Gastroesophageal sphincter (tissue), 4 donors: ENCODE results near the gene DLGAP3. TPM values are rescaled to one million over a fixed set of nuclear protein-coding genes. Genes with fewer than 3 reads are reported as not detected.

Experiments
- ATAC-seq: fragments of 150-250 bp; one replicate; pipeline ENCODE4 v1.9.1; 2016; ENCODE audit warnings: mild to moderate bottlenecking, moderate library complexity
- H3K27ac ChIP-seq, 4 donors: fragments of 200-600 bp; sonication (generic) in 3 of 4; 1 replicate in 3 of 4; 2 replicates in 1 of 4; pipeline ENCODE4 v1.5.1; 2016 to 2019
- H3K27me3 ChIP-seq: fragments of 200-600 bp; sonication (generic); one replicate; pipeline ENCODE4 v1.5.1; 2019
- H3K36me3 ChIP-seq, 2 donors: fragments of 200-600 bp; sonication (generic); one replicate each; pipeline ENCODE4 v1.5.1; 2019; ENCODE audit warnings: control low read depth in 1 of 2
- H3K4me1 ChIP-seq, 3 donors: fragments of 200-600 bp; sonication (generic); 1 replicate in 2 of 3; 2 replicates in 1 of 3; pipeline ENCODE4 v1.5.1; 2016 to 2019; ENCODE audit warnings: control low read depth in 2 of 3
- H3K4me3 ChIP-seq, 2 donors: fragments of 200-600 bp; sonication (generic); one replicate each; pipeline ENCODE4 v1.5.1; 2019; ENCODE audit warnings: mild to moderate bottlenecking in 1 of 2, moderate library complexity in 1 of 2
- H3K9me3 ChIP-seq, 3 donors: fragments of 200-600 bp; sonication (generic); one replicate each; pipeline ENCODE4 v1.5.1; 2017 to 2019; ENCODE audit warnings: control low read depth in 2 of 3
- EP300 ChIP-seq: sonication (generic); formaldehyde crosslinking; IDR thresholded peaks from one replicate; pipeline ENCODE4 v1.6.1; 2017; ENCODE audit warnings: antibody characterized with exemption, mild to moderate bottlenecking
- POLR2A ChIP-seq, 2 donors: fragments of 450-650 bp; IDR thresholded peaks; one replicate each; pipeline ENCODE4 v1.6.1; 2017; ENCODE audit warnings: antibody characterized with exemption in 2 of 2, mild to moderate bottlenecking in 2 of 2, moderate library complexity in 1 of 2
- POLR2AphosphoS5 ChIP-seq: sonication (generic); formaldehyde crosslinking; IDR thresholded peaks from one replicate; pipeline ENCODE4 v1.6.1; 2017; ENCODE audit warnings: antibody characterized with exemption
- WGBS, 2 donors: methylation state at CpG; one replicate each; pipeline ENCODE4 v1.1.5; 2018; ENCODE audit warnings: low coverage in 1 of 2; 5-methylcytosine and 5-hydroxymethylcytosine counted together
- total RNA-seq, 4 donors: library from RNA; depleted of rRNA; stranded (reverse); fragments of >200 nt; gene quantifications; one replicate each; pipeline ENCODE4 v1.1.0, GENCODE V29; 2016
- TF ChIP-seq, protein P1 (sequence below), 4 experiments: fragments of 200-600 bp in 2 of 4; fragments of 450-650 bp in 2 of 4; sonication (generic) in 1 of 4; IDR thresholded peaks; one replicate each; pipeline ENCODE4 v1.5.1; 2017 to 2019; ENCODE audit warnings: antibody characterized with exemption in 4 of 4, mild to moderate bottlenecking in 2 of 4, moderate library complexity in 2 of 4

Gene DLGAP3
- total RNA-seq, 4 donors from 2014 or later = 0.12 to 0.13 TPM; not detected in 2

GRCh38 chr1:34928066-34928696, 1.3 kb downstream of the DLGAP3 start:
- Histone ChIP-seq H3K4me1 (peaks cover 0 to 23% (median 11%) of the 10 kb centered on the region in 3 donors), H3K36me3 (no peaks in the 10 kb centered on the region), H3K4me3 (no peak overlapping the region), H3K27ac (no peak overlapping the region), H3K27me3 (peaks cover 83% of the 10 kb centered on the region), H3K9me3 (no peaks in the 10 kb centered on the region)
- WGBS, 2 donors = 0 to 17% methylated on average over 1 to 3 of the region's 9 CpGs
- no peak for ATAC-seq
- TF ChIP-seq EP300 (no peak), POLR2AphosphoS5 (no peak), POLR2A (IDR thresholded peaks at IDR 0.05) (no peak)
- TF ChIP-seq, protein P1, sequence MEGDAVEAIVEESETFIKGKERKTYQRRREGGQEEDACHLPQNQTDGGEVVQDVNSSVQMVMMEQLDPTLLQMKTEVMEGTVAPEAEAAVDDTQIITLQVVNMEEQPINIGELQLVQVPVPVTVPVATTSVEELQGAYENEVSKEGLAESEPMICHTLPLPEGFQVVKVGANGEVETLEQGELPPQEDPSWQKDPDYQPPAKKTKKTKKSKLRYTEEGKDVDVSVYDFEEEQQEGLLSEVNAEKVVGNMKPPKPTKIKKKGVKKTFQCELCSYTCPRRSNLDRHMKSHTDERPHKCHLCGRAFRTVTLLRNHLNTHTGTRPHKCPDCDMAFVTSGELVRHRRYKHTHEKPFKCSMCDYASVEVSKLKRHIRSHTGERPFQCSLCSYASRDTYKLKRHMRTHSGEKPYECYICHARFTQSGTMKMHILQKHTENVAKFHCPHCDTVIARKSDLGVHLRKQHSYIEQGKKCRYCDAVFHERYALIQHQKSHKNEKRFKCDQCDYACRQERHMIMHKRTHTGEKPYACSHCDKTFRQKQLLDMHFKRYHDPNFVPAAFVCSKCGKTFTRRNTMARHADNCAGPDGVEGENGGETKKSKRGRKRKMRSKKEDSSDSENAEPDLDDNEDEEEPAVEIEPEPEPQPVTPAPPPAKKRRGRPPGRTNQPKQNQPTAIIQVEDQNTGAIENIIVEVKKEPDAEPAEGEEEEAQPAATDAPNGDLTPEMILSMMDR (IDR thresholded peaks at IDR 0.05) = no peak

DNA sequence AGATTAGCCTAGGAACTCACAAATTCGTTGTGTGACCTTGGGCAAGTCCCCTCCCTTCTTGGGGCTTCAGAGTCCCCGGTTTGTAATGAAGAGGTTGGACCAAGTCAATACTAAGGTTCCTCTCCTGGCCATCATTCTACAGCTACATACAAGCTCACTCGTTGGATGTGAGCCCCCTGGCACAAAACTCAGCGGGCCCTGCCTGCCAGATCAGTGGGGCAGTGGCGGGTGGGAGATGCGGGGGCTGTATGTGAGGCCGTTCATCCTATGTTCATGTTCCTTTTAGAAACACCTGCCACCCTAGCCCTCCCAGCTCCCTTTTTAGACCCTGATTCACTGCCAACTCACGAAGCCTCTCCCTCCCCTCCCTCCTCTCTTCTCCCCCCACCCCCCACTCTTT, 2.1 kb downstream of the DLGAP3 start:
- Histone ChIP-seq H3K4me1 (peaks cover 0 to 23% (median 11%) of the 10 kb centered on the region in 3 donors), H3K36me3 (no peaks in the 10 kb centered on the region), H3K4me3 (no peak overlapping the region), H3K27ac (no peak overlapping the region), H3K9me3 (no peaks in the 10 kb centered on the region), H3K27me3 (peaks cover 92% of the 10 kb centered on the region)
- WGBS, 2 donors = 40 to 63% methylated on average over 1 to 4 of the region's 8 CpGs
- no peak for ATAC-seq
- TF ChIP-seq POLR2A (IDR thresholded peaks at IDR 0.05) (no peak), EP300 (no peak), POLR2AphosphoS5 (no peak)
- TF ChIP-seq, protein P1 (IDR thresholded peaks at IDR 0.05) = no peak

DNA sequence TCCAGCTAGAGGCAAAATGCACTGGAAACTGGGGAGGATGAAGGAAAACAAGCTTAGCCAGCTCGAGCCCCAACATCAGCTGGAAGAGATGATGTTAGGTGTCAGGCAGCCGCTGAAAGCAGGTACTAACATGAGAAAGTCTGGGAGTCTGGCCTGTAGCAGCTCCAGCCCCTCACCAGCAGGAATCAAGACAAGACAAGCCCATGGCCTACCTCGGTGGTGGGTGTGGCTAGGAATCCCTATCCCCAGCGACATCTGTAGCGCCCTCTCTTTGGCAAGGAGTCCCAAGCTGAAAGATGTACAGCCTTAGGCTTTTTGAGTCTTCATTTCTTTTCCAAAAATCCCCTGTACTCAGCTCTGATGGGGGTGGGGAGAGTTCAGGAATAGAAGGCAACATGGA, 2.6 kb downstream of the DLGAP3 start:
- TF ChIP-seq, protein P1 (IDR thresholded peaks at IDR 0.05) = no peak
- TF ChIP-seq EP300 = no peak
- TF ChIP-seq POLR2A (IDR thresholded peaks at IDR 0.05) = no peak
- TF ChIP-seq POLR2AphosphoS5 = no peak
- 31% methylated on average over 3 of the region's 5 CpGs; no CpG with 5 or more reads in 1 of the 2 donors for WGBS, 2 donors
- no peak for ATAC-seq

GRCh38 chr1:34926156-34926555, 3.3 kb downstream of the DLGAP3 start:
- WGBS, 2 donors = 69 to 80% methylated on average over 2 to 4 of the region's 6 CpGs
- H3K27me3 ChIP-seq = peaks cover 97% of the 10 kb centered on the region

More for the DNA sequence above, 2.6 kb downstream of the DLGAP3 start:
- no peak overlapping the region for H3K27ac ChIP-seq
- H3K4me3 ChIP-seq = no peak overlapping the region
- H3K4me1 ChIP-seq = peaks cover 0 to 23% (median 11%) of the 10 kb centered on the region in 3 donors
- no peaks in the 10 kb centered on the region for H3K9me3 ChIP-seq
- peaks cover 96% of the 10 kb centered on the region for H3K27me3 ChIP-seq
- no peaks in the 10 kb centered on the region for H3K36me3 ChIP-seq

More at GRCh38 chr1:34926156-34926555, 3.3 kb downstream of the DLGAP3 start:
- Histone ChIP-seq H3K36me3 (no peaks in the 10 kb centered on the region), H3K4me1 (peaks cover 0 to 23% (median 11%) of the 10 kb centered on the region in 3 donors), H3K9me3 (no peaks in the 10 kb centered on the region), H3K27ac (no peak overlapping the region), H3K4me3 (no peak overlapping the region)
- TF ChIP-seq POLR2AphosphoS5 (no peak), POLR2A (IDR thresholded peaks at IDR 0.05) (no peak), EP300 (no peak)
- TF ChIP-seq, protein P1 (IDR thresholded peaks at IDR 0.05) = no peak
- no peak for ATAC-seq
